Liver (tissue), 9 donors: ENCODE measurements around the gene RHBDF2. TPM values are rescaled to one million over a fixed set of nuclear protein-coding genes. Genes with fewer than 3 reads are reported as not detected.

Experiments
- DNase-seq: peaks from one replicate; pipeline ENCODE4 v3.0.0-alpha.2; 2017; ENCODE audit warnings: low spot score
- H3K27ac ChIP-seq, 2 donors: one replicate each; pipeline ENCODE4 v1.7.0; 2013; ENCODE audit warnings: inconsistent platforms in 2 of 2, low read length in 2 of 2, control low read depth in 1 of 2, low read depth in 1 of 2, mild to moderate bottlenecking in 1 of 2
- H3K27me3 ChIP-seq, 4 donors: one replicate each; pipeline versions ENCODE4 v1.6.1 to v1.7.0; 2013; ENCODE audit warnings: low read length in 3 of 4, inconsistent platforms in 1 of 4, mild to moderate bottlenecking in 1 of 4, moderate library complexity in 1 of 4; ENCODE audit not compliant: control insufficient read depth in 4 of 4, insufficient read depth in 4 of 4
- H3K36me3 ChIP-seq, 4 donors: one replicate each; pipeline versions ENCODE4 v1.6.1 to v1.7.0; 2013; ENCODE audit warnings: low read length in 3 of 4, mild to moderate bottlenecking in 3 of 4, low read depth in 1 of 4, moderate library complexity in 1 of 4; ENCODE audit not compliant: control insufficient read depth in 4 of 4, insufficient read depth in 3 of 4
- H3K4me1 ChIP-seq, 4 donors: one replicate each; pipeline versions ENCODE4 v1.6.1 to v1.7.0; 2013; ENCODE audit warnings: low read length in 3 of 4, mild to moderate bottlenecking in 3 of 4, moderate library complexity in 1 of 4; ENCODE audit not compliant: control insufficient read depth in 4 of 4, insufficient read depth in 4 of 4
- H3K4me3 ChIP-seq, 3 donors: one replicate each; pipeline versions ENCODE4 v1.6.1 to v1.7.0; 2013; ENCODE audit warnings: low read length in 3 of 3, control low read depth in 1 of 3, low read depth in 1 of 3, mild to moderate bottlenecking in 1 of 3
- H3K9ac ChIP-seq, 2 donors: one replicate each; pipeline ENCODE4 v1.7.0; 2013; ENCODE audit warnings: low read length in 2 of 2, mild to moderate bottlenecking in 2 of 2, moderate library complexity in 2 of 2, control low read depth in 1 of 2, low read depth in 1 of 2
- H3K9me3 ChIP-seq, 4 donors: one replicate each; pipeline versions ENCODE4 v1.6.1 to v1.7.0; 2013; ENCODE audit warnings: low read length in 3 of 4; ENCODE audit not compliant: control insufficient read depth in 4 of 4
- CTCF ChIP-seq: fragments of 150-350 bp; IDR thresholded peaks from 2 replicates; pipeline ENCODE4 v1.5.1; 2017; ENCODE audit warnings: improper control_type of control experiment, low read depth, low read length; ENCODE audit not compliant: missing input control
- EGR1 ChIP-seq, 2 donors: IDR thresholded peaks; 2 replicates each; pipeline ENCODE4 v1.6.1; 2016 to 2018; ENCODE audit warnings: antibody characterized with exemption in 2 of 2, low read depth in 2 of 2
- FOXA2 ChIP-seq: IDR thresholded peaks from 2 replicates; pipeline ENCODE4 v1.6.1; 2016; ENCODE audit warnings: antibody characterized with exemption
- GABPA ChIP-seq, 2 donors: IDR thresholded peaks in 1 of 2; conservative IDR thresholded peaks in 1 of 2; 2 replicates each; pipeline ENCODE4 v1.6.1; 2016; ENCODE audit warnings: antibody characterized with exemption in 2 of 2, mild to moderate bottlenecking in 1 of 2, moderate library complexity in 1 of 2
- HNF4G ChIP-seq: IDR thresholded peaks from 2 replicates; pipeline ENCODE4 v1.6.1; 2016; ENCODE audit warnings: antibody characterized with exemption
- JUND ChIP-seq, 2 donors: IDR thresholded peaks; 2 replicates each; pipeline ENCODE4 v1.6.1; 2016; ENCODE audit warnings: antibody characterized with exemption in 2 of 2
- MAX ChIP-seq: IDR thresholded peaks from 2 replicates; pipeline ENCODE4 v1.6.1; 2016; ENCODE audit warnings: antibody characterized with exemption
- NR2F2 ChIP-seq: IDR thresholded peaks from 2 replicates; pipeline ENCODE4 v1.6.1; 2016; ENCODE audit warnings: antibody characterized with exemption
- RAD21 ChIP-seq, 2 donors: IDR thresholded peaks; 2 replicates each; pipeline ENCODE4 v1.6.1; 2016; ENCODE audit warnings: antibody characterized with exemption in 2 of 2, mild to moderate bottlenecking in 2 of 2
- REST ChIP-seq: IDR thresholded peaks from 2 replicates; pipeline ENCODE4 v1.6.1; 2016; ENCODE audit warnings: antibody characterized with exemption, mild to moderate bottlenecking
- RXRA ChIP-seq, 2 donors: IDR thresholded peaks; 2 replicates each; pipeline ENCODE4 v1.6.1; 2017 to 2018; ENCODE audit warnings: antibody characterized with exemption in 2 of 2, mild to moderate bottlenecking in 1 of 2
- TAF1 ChIP-seq: conservative IDR thresholded peaks from 2 replicates; pipeline ENCODE4 v1.6.1; 2016; ENCODE audit warnings: antibody characterized with exemption, mild to moderate bottlenecking
- WGBS: extraction: QIAGEN DNeasy Blood & Tissue Kit; methylation state at CpG from one replicate; pipeline ENCODE4 v1.1.7; 2013; 5-methylcytosine and 5-hydroxymethylcytosine counted together
- polyA plus RNA-seq, 2 donors: library from polyadenylated mRNA; stranded (reverse) in 1 of 2; unstranded in 1 of 2; fragments of 200-250 nt in 1 of 2; fragments of >200 nt in 1 of 2; fragmentation: Nextera tagmentation in 1 of 2; extraction: Ambion mirVana in 1 of 2; gene quantifications; one replicate each; pipeline versions ENCODE4 v1.2.1 to v1.2.3, GENCODE V29; 2013 to 2015
- total RNA-seq, 2 donors: library from RNA; depleted of rRNA; stranded (reverse); fragments of >200 nt; gene quantifications; one replicate each; pipeline ENCODE4 v1.2.3, GENCODE V29; 2014
- donor health status: healthy.
- donor health status: healthy.
- donor health status: healthy.
- donor health status: healthy.
- donor health status: healthy.

The RHBDF2 gene
- total and polyA plus RNA-seq, 4 donors = 2.9 to 6.7 (median 4.6) TPM

GRCh38 chr17:76438906-76439305 is 62.3 kb downstream of the RHBDF2 start (continued):
- TF ChIP-seq CTCF (no peak), EGR1 (IDR thresholded peaks at IDR 0.05; ENCODE audit: low read depth in 2 of 2) (no peak), JUND (IDR thresholded peaks at IDR 0.05) (no peak), FOXA2 (no peak), HNF4G (no peak), RAD21 (IDR thresholded peaks at IDR 0.05) (no peak), GABPA (IDR thresholded peaks at IDR 0.05 in 1 of 2, conservative IDR thresholded peaks at IDR 0.05 in 1 of 2) (no peak), NR2F2 (no peak), MAX (no peak)

- Histone ChIP-seq H3K27ac (no peak overlapping the region), H3K27me3 (no peaks in the 10 kb centered on the region), H3K36me3 (peaks cover 0 to 2% (median 0%) of the 10 kb centered on the region in 4 donors), H3K4me1 (no peaks in the 10 kb centered on the region), H3K9me3 (no peaks in the 10 kb centered on the region), H3K9ac (no peak overlapping the region), H3K4me3 (no peak overlapping the region)
- no peak for DNase-seq
- TF ChIP-seq CTCF (no peak), RXRA (IDR thresholded peaks at IDR 0.05) (no peak), NR2F2 (no peak), TAF1 (no peak), FOXA2 (no peak), JUND (IDR thresholded peaks at IDR 0.05) (no peak)
- 83% methylated on average over 13 of the region's 13 CpGs for WGBS
These were observed 63.5 kb downstream of the RHBDF2 start for GRCh38 chr17:76437467-76438402.

- H3K36me3 ChIP-seq = peaks cover 0 to 2% (median 0%) of the 10 kb centered on the region in 4 donors
- WGBS = 98% methylated on average over 11 of the region's 11 CpGs
- H3K4me3 ChIP-seq = no peak overlapping the region
- H3K9ac ChIP-seq = no peak overlapping the region
- no peak overlapping the region for H3K27ac ChIP-seq
- TF ChIP-seq REST (no peak), RAD21 (IDR thresholded peaks at IDR 0.05) (no peak)
- no peaks in the 10 kb centered on the region for H3K4me1 ChIP-seq
- DNase-seq = no peak
- H3K9me3 ChIP-seq = no peaks in the 10 kb centered on the region
- no peaks in the 10 kb centered on the region for H3K27me3 ChIP-seq
These were observed 65.5 kb downstream of the RHBDF2 start for GRCh38 chr17:76435751-76436150.
